Lung microvascular endothelial cell (primary cell): ENCODE results near the gene PPP2R2B. TPM values are rescaled to one million over a fixed set of nuclear protein-coding genes. Genes with fewer than 3 reads are reported as not detected.
"Not testable (repeated sequence)": the region's sequence is repeated elsewhere in the genome, so short reads cannot be mapped to it uniquely, and the experiment has no call there.

ENCODE experiments used
- DNase-seq, 2 donors: peaks; one replicate each; pipeline versions ENCODE4 v3.0.0 to v3.0.0-alpha.2; 2010; ENCODE audit warnings: low read depth in 2 of 2
- total RNA-seq: library from RNA; depleted of rRNA; stranded (reverse); fragments of >200 nt; gene quantifications from 2 replicates; pipeline ENCODE4 v1.2.1, GENCODE V29; 2014

The PPP2R2B gene
- total RNA-seq, 1 donor from 2014 or later, result not detected

GRCh38 chr5:146618434-146618833, 260.1 kb downstream of the PPP2R2B start:
- no peak for DNase-seq

- DNase-seq, result not testable (repeated sequence)
Observed at GRCh38 chr5:146609731-146610130, 268.8 kb downstream of the PPP2R2B start.

GRCh38 chr5:146607659-146608332, 270.8 kb downstream of the PPP2R2B start:
- DNase-seq, result no peak

- no peak for DNase-seq
Observed at GRCh38 chr5:146606893-146607292, 271.7 kb downstream of the PPP2R2B start.

GRCh38 chr5:146600376-146600775, 278.2 kb downstream of the PPP2R2B start:
- no peak for DNase-seq

GRCh38 chr5:146599261-146599660, 279.3 kb downstream of the PPP2R2B start:
- DNase-seq, result no peak

- no peak for DNase-seq
Observed at GRCh38 chr5:146595088-146595487, 283.5 kb downstream of the PPP2R2B start.

GRCh38 chr5:146592352-146592751, 286.2 kb downstream of the PPP2R2B start:
- DNase-seq, result no peak

- no peak for DNase-seq
Observed at GRCh38 chr5:146589028-146589345, 289.6 kb downstream of the PPP2R2B start.

GRCh38 chr5:146588331-146589027, 290.1 kb downstream of the PPP2R2B start:
- no peak for DNase-seq

GRCh38 chr5:146586752-146587151, 291.8 kb downstream of the PPP2R2B start:
- DNase-seq, result no peak

- no peak for DNase-seq
Observed at GRCh38 chr5:146584750-146585149, 293.8 kb downstream of the PPP2R2B start.

GRCh38 chr5:146582051-146582596, 296.4 kb downstream of the PPP2R2B start:
- DNase-seq, result no peak

- no peak for DNase-seq
Observed at GRCh38 chr5:146580237-146580636, 298.3 kb downstream of the PPP2R2B start.

GRCh38 chr5:146574713-146575112, 303.8 kb downstream of the PPP2R2B start:
- no peak for DNase-seq

GRCh38 chr5:146568161-146568560, 310.4 kb downstream of the PPP2R2B start:
- no peak for DNase-seq

GRCh38 chr5:146565764-146566367, 312.7 kb downstream of the PPP2R2B start:
- DNase-seq, result peak; percentile 52 to 55

- no peak for DNase-seq
Observed at GRCh38 chr5:146564007-146564762, 314.4 kb downstream of the PPP2R2B start.

- DNase-seq, result no peak
Observed at GRCh38 chr5:146562461-146562860, 316.1 kb downstream of the PPP2R2B start.

- no peak for DNase-seq
Observed at GRCh38 chr5:146561711-146562110, 316.8 kb downstream of the PPP2R2B start.

GRCh38 chr5:146560205-146560812, 318.2 kb downstream of the PPP2R2B start:
- DNase-seq, result no peak
